Left lung (tissue), 10 donors: Measurements from ENCODE around the gene DOCK4. TPM values are rescaled to one million over a fixed set of nuclear protein-coding genes. Genes with fewer than 3 reads are reported as not detected.

Source experiments
- ATAC-seq: fragments of 200-7000 bp; cut with Tn5 transposase; one replicate; pipeline ENCODE4 v1.9.1; 2020; ENCODE audit warnings: moderate library complexity
- DNase-seq, 4 donors: peaks; one replicate each; pipeline ENCODE4 v3.0.0-alpha.2; 2013 to 2020
- H3K27ac ChIP-seq, 2 donors: fragments of 200-600 bp; sonication (generic) in 1 of 2; one replicate each; pipeline versions ENCODE4 v1.5.0 to v1.8.0; 2020 to 2021
- H3K27me3 ChIP-seq, 2 donors: fragments of 200-600 bp; sonication (generic) in 1 of 2; one replicate each; pipeline versions ENCODE4 v1.5.0 to v1.8.0; 2020 to 2021
- H3K36me3 ChIP-seq, 2 donors: fragments of 200-600 bp; sonication (generic) in 1 of 2; one replicate each; pipeline versions ENCODE4 v1.5.0 to v1.8.0; 2020 to 2021
- H3K4me1 ChIP-seq, 2 donors: fragments of 200-600 bp; one replicate each; pipeline ENCODE4 v1.8.0; 2021
- H3K4me3 ChIP-seq, 2 donors: fragments of 200-600 bp; sonication (generic) in 1 of 2; one replicate each; pipeline versions ENCODE4 v1.5.0 to v1.8.0; 2020 to 2021; ENCODE audit warnings: mild to moderate bottlenecking in 1 of 2
- H3K9me3 ChIP-seq, 2 donors: fragments of 200-600 bp; sonication (generic) in 1 of 2; one replicate each; pipeline versions ENCODE4 v1.5.0 to v1.8.0; 2020 to 2021
- intact Hi-C, 2 donors: fragments of 100-400 bp; cut with DNase I; formaldehyde crosslinking; loops; one replicate each; pipeline versions ENCODE4 v1.11.2 to v1.14.2; 2022
- polyA plus RNA-seq, 6 donors: library from polyadenylated mRNA; unstranded; fragments of 120-200 nt; gene quantifications; one replicate each; pipeline ENCODE4 v1.2.1, GENCODE V29; 2013; ENCODE audit not compliant: insufficient read length in 6 of 6
- total RNA-seq, 2 donors: library from RNA; stranded (reverse); fragmentation: NEBNext Ultra II Directional; extraction: Animal tissue kit (Norgen Biotek cat#: 25700); gene quantifications; one replicate each; pipeline ENCODE4 v1.2.1, GENCODE V29; 2021
- TF ChIP-seq, protein P1 (sequence below), 2 donors: fragments of 200-600 bp; sonication (generic) in 1 of 2; IDR thresholded peaks; one replicate each; pipeline versions ENCODE4 v1.5.0 to v1.8.0; 2021; ENCODE audit warnings: antibody characterized with exemption in 2 of 2
- donor health status: DM: no; HTN: yes; CAD: no.
- donor health status: DM: no; HTN: no; CAD: no.

Gene DOCK4
- total and polyA plus RNA-seq, 8 donors = 38.9 to 64.3 (median 52.5) TPM

DNA sequence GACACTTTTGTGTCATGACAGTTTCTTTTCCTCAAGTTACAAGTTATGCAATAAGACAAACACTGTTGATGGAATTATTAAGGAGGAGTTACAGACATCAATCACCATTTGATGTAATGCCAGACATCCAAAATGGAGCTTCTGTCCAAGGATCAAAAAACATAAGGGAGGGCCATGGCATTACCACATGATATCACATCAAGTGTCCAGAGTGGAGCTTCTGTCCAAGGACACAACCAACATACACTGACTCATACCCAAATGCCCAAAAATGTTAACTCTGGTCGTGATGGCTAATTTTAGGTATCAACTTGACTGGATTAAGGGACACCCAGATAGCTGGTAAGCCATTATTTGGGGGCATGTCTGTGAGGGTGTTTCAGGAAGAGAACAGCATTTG is 140.4 kb downstream of the DOCK4 start:
- Histone ChIP-seq H3K4me1 (peaks cover 0 to 5% of the 10 kb centered on the region in 2 donors), H3K4me3 (no peak overlapping the region), H3K27ac (no peak overlapping the region), H3K9me3 (no peaks in the 10 kb centered on the region), H3K27me3 (no peaks in the 10 kb centered on the region), H3K36me3 (no peaks in the 10 kb centered on the region)
- ATAC-seq = no peak
- TF ChIP-seq, protein P1, sequence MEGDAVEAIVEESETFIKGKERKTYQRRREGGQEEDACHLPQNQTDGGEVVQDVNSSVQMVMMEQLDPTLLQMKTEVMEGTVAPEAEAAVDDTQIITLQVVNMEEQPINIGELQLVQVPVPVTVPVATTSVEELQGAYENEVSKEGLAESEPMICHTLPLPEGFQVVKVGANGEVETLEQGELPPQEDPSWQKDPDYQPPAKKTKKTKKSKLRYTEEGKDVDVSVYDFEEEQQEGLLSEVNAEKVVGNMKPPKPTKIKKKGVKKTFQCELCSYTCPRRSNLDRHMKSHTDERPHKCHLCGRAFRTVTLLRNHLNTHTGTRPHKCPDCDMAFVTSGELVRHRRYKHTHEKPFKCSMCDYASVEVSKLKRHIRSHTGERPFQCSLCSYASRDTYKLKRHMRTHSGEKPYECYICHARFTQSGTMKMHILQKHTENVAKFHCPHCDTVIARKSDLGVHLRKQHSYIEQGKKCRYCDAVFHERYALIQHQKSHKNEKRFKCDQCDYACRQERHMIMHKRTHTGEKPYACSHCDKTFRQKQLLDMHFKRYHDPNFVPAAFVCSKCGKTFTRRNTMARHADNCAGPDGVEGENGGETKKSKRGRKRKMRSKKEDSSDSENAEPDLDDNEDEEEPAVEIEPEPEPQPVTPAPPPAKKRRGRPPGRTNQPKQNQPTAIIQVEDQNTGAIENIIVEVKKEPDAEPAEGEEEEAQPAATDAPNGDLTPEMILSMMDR (IDR thresholded peaks at IDR 0.05) = no peak
- intact Hi-C loops = no loop called here
- DNase-seq = no peak

DNA sequence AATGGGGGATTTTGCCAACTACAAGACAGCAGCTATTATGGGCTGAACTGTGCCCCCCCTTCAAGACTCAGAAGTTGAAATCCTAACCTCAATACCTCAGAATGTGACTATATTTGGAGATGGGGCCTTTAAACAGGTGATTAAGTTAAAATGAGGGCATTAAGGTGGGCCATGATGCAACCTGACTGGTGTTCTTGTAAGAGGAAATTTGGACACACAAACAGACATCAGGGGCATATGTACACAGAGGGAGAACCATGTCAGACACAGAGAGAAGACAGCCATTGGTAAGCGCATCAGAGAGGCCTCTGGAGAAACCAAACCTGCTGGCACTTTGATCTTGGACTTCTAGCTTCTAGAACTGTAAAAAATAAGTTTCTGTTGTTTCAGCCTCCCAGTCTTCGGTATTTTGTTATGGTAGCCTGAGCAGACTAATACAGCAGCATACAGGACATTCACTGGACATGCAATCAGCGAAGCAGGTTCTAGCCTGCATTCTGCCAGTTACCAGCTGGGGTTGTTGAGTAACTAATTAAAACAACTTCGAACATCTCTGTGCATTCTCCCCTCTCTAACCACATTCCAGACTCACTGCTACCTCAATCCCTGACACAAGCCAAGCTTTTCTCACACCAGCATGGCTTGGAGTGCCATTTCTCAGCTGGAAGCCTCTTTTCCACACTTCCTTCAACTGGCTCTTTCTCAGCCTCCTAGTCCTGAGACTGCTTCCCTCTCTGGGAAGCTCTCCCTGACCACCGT is 141.4 kb downstream of the DOCK4 start:
- Histone ChIP-seq H3K36me3 (no peaks in the 10 kb centered on the region), H3K4me1 (peaks cover 0 to 2% of the 10 kb centered on the region in 2 donors), H3K9me3 (no peaks in the 10 kb centered on the region), H3K27ac (no peak overlapping the region), H3K27me3 (no peaks in the 10 kb centered on the region), H3K4me3 (no peak overlapping the region)
- no peak for ATAC-seq
- DNase-seq = no peak
- TF ChIP-seq, protein P1 (IDR thresholded peaks at IDR 0.05) = no peak
- intact Hi-C loops = no loop called here

DNA sequence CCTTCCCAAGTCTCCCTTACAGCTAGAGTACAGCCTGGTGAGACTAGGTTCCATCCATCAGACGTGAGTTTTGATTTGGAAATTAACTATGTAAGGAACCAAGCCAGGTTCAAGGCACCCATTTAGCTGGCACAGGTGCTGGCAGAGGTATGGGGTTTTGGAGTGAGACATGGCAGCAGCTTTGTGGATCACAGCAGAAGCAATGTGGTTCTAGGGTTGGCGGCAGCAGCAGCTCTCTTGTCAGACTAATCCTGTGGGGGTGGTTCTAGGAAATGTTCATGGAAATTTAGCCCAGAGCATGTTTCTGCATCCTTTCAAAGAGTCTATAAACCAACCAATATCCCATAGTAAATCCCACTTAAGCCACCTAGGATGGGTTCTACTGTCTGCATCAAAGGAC is 142.2 kb downstream of the DOCK4 start:
- Histone ChIP-seq H3K4me3 (no peak overlapping the region), H3K27me3 (no peaks in the 10 kb centered on the region), H3K4me1 (peaks cover 0 to 3% of the 10 kb centered on the region in 2 donors), H3K9me3 (no peaks in the 10 kb centered on the region), H3K36me3 (no peaks in the 10 kb centered on the region), H3K27ac (no peak overlapping the region)
- DNase-seq (no peak), ATAC-seq (no peak)
- intact Hi-C loops = no loop called here
- TF ChIP-seq, protein P1 (IDR thresholded peaks at IDR 0.05) = no peak

DNA sequence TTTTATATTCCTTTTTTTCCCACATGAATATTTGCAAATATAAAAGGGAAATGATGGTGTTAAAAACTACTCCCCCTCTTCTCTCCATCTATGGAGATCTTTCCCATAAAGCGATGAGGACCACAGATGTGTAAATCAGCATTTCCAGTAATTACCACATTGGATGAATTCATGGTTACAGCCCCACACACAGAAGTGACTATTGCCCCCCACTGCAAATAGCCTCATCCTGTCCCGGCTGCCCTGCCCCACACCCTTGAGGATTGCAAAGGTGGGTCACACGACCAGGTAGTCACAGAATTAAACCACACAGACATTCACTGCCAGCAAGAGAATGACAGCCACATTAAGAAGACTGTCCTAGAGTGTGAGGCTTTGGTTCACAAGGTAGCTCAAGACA is 145.1 kb downstream of the DOCK4 start:
- Histone ChIP-seq H3K36me3 (no peaks in the 10 kb centered on the region), H3K4me3 (no peak overlapping the region), H3K4me1 (peaks cover 0 to 24% of the 10 kb centered on the region in 2 donors), H3K9me3 (no peaks in the 10 kb centered on the region), H3K27me3 (no peaks in the 10 kb centered on the region), H3K27ac (no peak overlapping the region)
- intact Hi-C loops = no loop called here
- no peak for ATAC-seq
- DNase-seq = no peak
- TF ChIP-seq, protein P1 (IDR thresholded peaks at IDR 0.05) = no peak

DNA sequence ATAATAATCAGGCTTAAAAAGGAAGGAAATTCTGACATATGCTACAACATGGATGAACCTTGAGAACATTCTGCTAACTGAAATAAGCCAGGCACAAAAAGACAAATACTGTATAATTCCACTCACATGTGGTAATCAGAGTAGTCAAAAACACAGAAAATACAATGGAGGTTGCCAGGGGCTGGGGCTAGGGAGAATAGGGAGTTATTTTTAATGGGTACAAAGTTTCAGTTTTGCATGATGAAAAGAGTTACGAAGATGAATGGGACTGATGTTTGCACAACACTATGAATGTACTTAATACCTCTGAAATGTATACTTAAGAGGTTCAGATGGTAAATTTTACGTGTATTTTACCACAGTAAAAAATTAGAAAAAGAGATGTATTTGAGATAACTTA is 145.6 kb downstream of the DOCK4 start:
- Histone ChIP-seq H3K27me3 (no peaks in the 10 kb centered on the region), H3K4me3 (no peak overlapping the region), H3K36me3 (no peaks in the 10 kb centered on the region), H3K9me3 (no peaks in the 10 kb centered on the region), H3K27ac (no peak overlapping the region), H3K4me1 (peaks cover 0 to 28% of the 10 kb centered on the region in 2 donors)
- TF ChIP-seq, protein P1 (IDR thresholded peaks at IDR 0.05) = no peak
- ATAC-seq (no peak), DNase-seq (no peak)
- intact Hi-C loops = no loop called here
